Activated B cell treated with CpG ODN at 0.5 μM for 24 hours (primary cell): Measurements from ENCODE around the gene PAPSS2. TPM values are rescaled to one million over a fixed set of nuclear protein-coding genes. Genes with fewer than 3 reads are reported as not detected.

ENCODE experiments used
- ATAC-seq: fragments of 200-7000 bp; cut with Tn5 transposase; one replicate; pipeline ENCODE4 v1.10.0; 2021; ENCODE audit warnings: low read depth, mild to moderate bottlenecking, moderate library complexity
- CTCF ChIA-PET: fragments of 350-600 bp; sonication (Branson Sonifier 250); formaldehyde crosslinking; loops from one replicate; lab custom pipeline; 2021; ENCODE audit warnings: antibody characterized with exemption; lab: Charles Lee
- POLR2A ChIA-PET: fragments of 350-600 bp; sonication (Branson Sonifier 250); formaldehyde crosslinking; loops from one replicate; lab custom pipeline; 2021; ENCODE audit warnings: antibody characterized with exemption; lab: Charles Lee
- DNase-seq: peaks from one replicate; pipeline ENCODE4 v3.0.0; 2022
- H3K27ac Mint-ChIP-seq: one replicate; pipeline ENCODE4 v1.8.0; 2020; ENCODE audit warnings: mixed read lengths
- H3K27me3 Mint-ChIP-seq: one replicate; pipeline ENCODE4 v1.8.0; 2021; ENCODE audit warnings: mixed read lengths
- H3K36me3 Mint-ChIP-seq: one replicate; pipeline ENCODE4 v1.8.0; 2021; ENCODE audit warnings: low read depth, mixed read lengths
- H3K4me1 Mint-ChIP-seq: one replicate; pipeline ENCODE4 v1.8.0; 2021; ENCODE audit warnings: mixed read lengths
- H3K4me3 Mint-ChIP-seq: one replicate; pipeline ENCODE4 v1.8.0; 2020; ENCODE audit warnings: mild to moderate bottlenecking, mixed read lengths
- H3K9me3 Mint-ChIP-seq: one replicate; pipeline ENCODE4 v1.8.0; 2020; ENCODE audit warnings: mixed read lengths
- intact Hi-C: fragments of 100-400 bp; cut with micrococcal nuclease; formaldehyde crosslinking; loops from one replicate; pipeline ENCODE4 v1.15.1; 2024
- total RNA-seq: library from RNA; stranded (reverse); gene quantifications from 2 replicates; pipeline ENCODE4 v1.2.3, GENCODE V29; 2022
- TF ChIP-seq, protein P1 (sequence below): fragments of 200-600 bp; IDR thresholded peaks from one replicate; pipeline ENCODE4 v1.8.0; 2022; ENCODE audit warnings: antibody characterized with exemption, mild to moderate bottlenecking

The PAPSS2 gene
- total RNA-seq, 1 donor from 2014 or later, result not detected

DNA sequence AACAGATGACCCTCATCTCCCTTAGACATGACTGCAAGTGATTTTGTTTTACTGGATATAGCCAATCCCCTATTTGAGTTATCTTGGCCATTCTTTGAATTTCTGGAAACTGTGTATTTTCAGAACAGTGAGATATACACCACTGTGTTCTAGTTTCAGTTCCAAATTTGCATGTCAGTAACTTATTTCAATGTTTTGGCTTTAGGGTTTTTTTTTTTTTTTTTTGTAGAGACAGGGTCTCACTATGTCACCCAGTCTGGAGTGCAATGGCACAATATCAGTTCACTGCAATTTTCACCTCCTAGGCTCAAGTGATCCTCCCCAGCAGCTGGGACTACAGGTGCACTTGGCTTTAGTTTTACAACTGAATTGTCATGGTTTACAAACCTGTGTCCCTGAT is 91.1 kb downstream of the PAPSS2 start:
- Mint-ChIP-seq H3K36me3 (peaks cover 26% of the 10 kb centered on the region), H3K4me1 (peaks cover 4% of the 10 kb centered on the region), H3K27ac (no peak overlapping the region), H3K27me3 (no peaks in the 10 kb centered on the region), H3K4me3 (no peak overlapping the region), H3K9me3 (peaks cover 4% of the 10 kb centered on the region)
- TF ChIP-seq, protein P1, sequence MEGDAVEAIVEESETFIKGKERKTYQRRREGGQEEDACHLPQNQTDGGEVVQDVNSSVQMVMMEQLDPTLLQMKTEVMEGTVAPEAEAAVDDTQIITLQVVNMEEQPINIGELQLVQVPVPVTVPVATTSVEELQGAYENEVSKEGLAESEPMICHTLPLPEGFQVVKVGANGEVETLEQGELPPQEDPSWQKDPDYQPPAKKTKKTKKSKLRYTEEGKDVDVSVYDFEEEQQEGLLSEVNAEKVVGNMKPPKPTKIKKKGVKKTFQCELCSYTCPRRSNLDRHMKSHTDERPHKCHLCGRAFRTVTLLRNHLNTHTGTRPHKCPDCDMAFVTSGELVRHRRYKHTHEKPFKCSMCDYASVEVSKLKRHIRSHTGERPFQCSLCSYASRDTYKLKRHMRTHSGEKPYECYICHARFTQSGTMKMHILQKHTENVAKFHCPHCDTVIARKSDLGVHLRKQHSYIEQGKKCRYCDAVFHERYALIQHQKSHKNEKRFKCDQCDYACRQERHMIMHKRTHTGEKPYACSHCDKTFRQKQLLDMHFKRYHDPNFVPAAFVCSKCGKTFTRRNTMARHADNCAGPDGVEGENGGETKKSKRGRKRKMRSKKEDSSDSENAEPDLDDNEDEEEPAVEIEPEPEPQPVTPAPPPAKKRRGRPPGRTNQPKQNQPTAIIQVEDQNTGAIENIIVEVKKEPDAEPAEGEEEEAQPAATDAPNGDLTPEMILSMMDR, result no peak
- intact Hi-C loops, result no loop called here
- CTCF ChIA-PET, result interaction anchor here (0.6 to 1.7 kb wide), 3 partner anchors 14 to 373 kb away, joined by 4 to 5 read pairs (median 5); no protein-coding TSS in a partner anchor
- POLR2A ChIA-PET, result no interaction called here
- ATAC-seq, result no peak
- DNase-seq, result no peak

DNA sequence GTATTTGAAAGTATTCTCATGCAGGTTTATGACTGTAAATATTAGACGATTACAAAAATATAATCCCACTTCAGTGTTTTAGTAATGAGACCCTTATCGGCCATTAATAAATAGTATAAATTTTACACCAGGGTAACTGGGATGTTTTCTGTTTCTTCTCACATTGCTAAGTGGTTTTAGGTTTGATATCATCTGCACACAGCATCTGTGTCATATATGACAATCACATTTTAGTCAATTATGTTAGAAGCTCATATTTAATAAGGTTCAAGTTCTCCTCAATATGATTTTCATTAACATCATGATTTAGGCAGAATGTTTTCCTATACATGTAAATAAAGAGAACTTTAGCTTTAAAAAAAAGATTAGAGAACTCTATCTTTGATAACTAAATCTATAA is 91.6 kb downstream of the PAPSS2 start:
- peaks cover 4% of the 10 kb centered on the region for H3K4me1 Mint-ChIP-seq
- ChIA-PET CTCF (interaction anchor here (0.6 to 1.7 kb wide), 3 partner anchors 14 to 373 kb away, joined by 4 to 5 read pairs (median 5); no protein-coding TSS in a partner anchor), POLR2A (no interaction called here)
- H3K9me3 Mint-ChIP-seq, result peaks cover 4% of the 10 kb centered on the region
- no peak overlapping the region for H3K4me3 Mint-ChIP-seq
- ATAC-seq (no peak), DNase-seq (no peak)
- intact Hi-C loops, result no loop called here
- no peak overlapping the region for H3K27ac Mint-ChIP-seq
- H3K36me3 Mint-ChIP-seq, result peaks cover 31% of the 10 kb centered on the region
- TF ChIP-seq, protein P1, result no peak
- H3K27me3 Mint-ChIP-seq, result no peaks in the 10 kb centered on the region

DNA sequence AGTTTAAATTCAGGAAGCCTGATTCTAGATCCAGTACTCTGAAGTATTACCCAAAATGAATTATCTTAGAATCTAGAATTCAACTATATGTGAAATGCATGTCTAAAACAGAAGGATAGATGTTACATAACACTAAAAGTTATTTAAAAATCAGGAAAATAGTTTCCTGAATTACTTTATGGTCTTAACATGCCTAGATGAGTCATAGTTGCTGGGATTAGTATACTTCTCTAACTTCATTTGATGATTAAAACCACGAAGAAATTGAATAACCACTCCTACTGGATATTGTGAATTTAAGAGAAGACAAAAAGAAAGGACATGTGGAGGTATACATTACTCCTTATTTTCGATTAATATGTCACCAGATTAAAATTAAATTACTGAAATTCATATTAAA is 92.9 kb downstream of the PAPSS2 start:
- no peaks in the 10 kb centered on the region for H3K27me3 Mint-ChIP-seq
- ChIA-PET POLR2A (no interaction called here), CTCF (interaction anchor here (1.7 kb wide), 1 partner anchor 19 kb away, joined by 5 read pairs; no protein-coding TSS in a partner anchor)
- peaks cover 4% of the 10 kb centered on the region for H3K4me1 Mint-ChIP-seq
- intact Hi-C loops, result no loop called here
- H3K4me3 Mint-ChIP-seq, result no peak overlapping the region
- ATAC-seq, result no peak
- TF ChIP-seq, protein P1, result no peak
- H3K36me3 Mint-ChIP-seq, result peaks cover 36% of the 10 kb centered on the region
- DNase-seq, result no peak
- H3K27ac Mint-ChIP-seq, result no peak overlapping the region
- H3K9me3 Mint-ChIP-seq, result peaks cover 4% of the 10 kb centered on the region

DNA sequence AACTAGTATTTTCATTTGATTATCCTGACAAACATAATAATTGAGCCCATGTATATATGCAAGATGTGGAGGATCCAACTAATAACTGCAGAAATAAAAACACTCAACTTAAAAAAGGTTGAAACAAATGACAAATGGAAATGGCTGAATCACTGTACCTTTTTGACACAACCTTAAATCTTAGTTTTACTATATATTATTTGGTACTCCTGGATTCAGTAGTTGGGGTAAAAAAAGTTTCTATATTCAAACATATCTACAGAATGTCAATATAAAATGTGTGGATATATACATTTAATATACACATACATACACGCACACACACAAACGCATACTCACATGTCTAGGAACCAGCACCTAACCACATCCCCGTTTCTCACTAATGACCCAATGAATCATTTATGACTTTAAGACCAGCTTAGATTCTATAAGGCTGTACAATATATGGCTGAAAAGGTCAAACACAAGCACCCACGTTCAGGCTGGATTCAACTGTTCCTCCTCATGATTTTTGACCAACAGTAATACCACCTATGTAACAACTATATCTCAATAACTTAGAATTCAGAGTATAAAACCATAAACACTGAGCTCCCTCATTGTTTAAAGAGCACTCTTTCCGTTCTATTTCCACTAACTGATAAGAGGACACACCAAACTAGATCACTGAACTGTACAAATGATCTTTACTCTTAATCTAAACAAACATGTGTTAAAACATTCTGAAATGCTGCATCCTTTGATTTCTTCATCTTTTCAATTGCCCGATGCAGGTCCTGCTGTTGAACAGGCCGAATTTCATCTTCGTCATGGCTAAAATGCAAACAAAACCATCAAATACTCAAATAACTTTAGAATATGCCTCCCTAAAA is 94.6 kb downstream of the PAPSS2 start:
- Mint-ChIP-seq H3K4me3 (no peak overlapping the region), H3K4me1 (peaks cover 4% of the 10 kb centered on the region), H3K27ac (no peak overlapping the region), H3K36me3 (peaks cover 44% of the 10 kb centered on the region), H3K9me3 (no peaks in the 10 kb centered on the region), H3K27me3 (no peaks in the 10 kb centered on the region)
- CTCF ChIA-PET, result no interaction called here
- ATAC-seq (no peak), DNase-seq (no peak)
- intact Hi-C loops, result no loop called here
- TF ChIP-seq, protein P1, result no peak
- POLR2A ChIA-PET, result no interaction called here

DNA sequence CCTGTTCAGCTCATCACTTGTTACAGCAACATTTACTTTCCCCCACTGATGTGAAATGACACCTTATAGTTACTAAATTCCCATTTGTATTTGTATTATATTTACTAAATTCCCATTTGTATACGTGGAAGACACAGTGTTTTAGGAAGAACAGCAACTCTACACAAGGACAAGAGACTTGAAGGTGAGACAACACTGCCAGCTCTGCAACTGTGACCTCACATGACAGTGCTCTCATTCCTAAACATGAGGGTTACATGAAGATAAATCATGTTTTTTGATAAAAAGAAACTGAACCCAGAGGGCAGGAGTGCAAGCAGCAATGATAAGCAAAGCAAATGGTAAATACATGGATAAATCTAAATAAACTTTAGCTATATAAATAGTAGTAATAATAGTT is 98.0 kb downstream of the PAPSS2 start:
- intact Hi-C loops, result no loop called here
- peaks cover 62% of the 10 kb centered on the region for H3K36me3 Mint-ChIP-seq
- ChIA-PET CTCF (no interaction called here), POLR2A (no interaction called here)
- no peak overlapping the region for H3K4me3 Mint-ChIP-seq
- no peak for ATAC-seq
- no peaks in the 10 kb centered on the region for H3K27me3 Mint-ChIP-seq
- H3K4me1 Mint-ChIP-seq, result peaks cover 7% of the 10 kb centered on the region
- no peak for DNase-seq
- H3K9me3 Mint-ChIP-seq, result no peaks in the 10 kb centered on the region
- TF ChIP-seq, protein P1, result no peak
- no peak overlapping the region for H3K27ac Mint-ChIP-seq
